ENCODE results near the gene NFASC.

- TF ChIP-seq, protein P1, sequence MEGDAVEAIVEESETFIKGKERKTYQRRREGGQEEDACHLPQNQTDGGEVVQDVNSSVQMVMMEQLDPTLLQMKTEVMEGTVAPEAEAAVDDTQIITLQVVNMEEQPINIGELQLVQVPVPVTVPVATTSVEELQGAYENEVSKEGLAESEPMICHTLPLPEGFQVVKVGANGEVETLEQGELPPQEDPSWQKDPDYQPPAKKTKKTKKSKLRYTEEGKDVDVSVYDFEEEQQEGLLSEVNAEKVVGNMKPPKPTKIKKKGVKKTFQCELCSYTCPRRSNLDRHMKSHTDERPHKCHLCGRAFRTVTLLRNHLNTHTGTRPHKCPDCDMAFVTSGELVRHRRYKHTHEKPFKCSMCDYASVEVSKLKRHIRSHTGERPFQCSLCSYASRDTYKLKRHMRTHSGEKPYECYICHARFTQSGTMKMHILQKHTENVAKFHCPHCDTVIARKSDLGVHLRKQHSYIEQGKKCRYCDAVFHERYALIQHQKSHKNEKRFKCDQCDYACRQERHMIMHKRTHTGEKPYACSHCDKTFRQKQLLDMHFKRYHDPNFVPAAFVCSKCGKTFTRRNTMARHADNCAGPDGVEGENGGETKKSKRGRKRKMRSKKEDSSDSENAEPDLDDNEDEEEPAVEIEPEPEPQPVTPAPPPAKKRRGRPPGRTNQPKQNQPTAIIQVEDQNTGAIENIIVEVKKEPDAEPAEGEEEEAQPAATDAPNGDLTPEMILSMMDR (IDR thresholded peaks at IDR 0.05), result no peak
- no peak for TF ChIP-seq POLR2A (IDR thresholded peaks at IDR 0.05)
- TF ChIP-seq EP300 (IDR thresholded peaks at IDR 0.05), result no peak
- TF ChIP-seq POLR2AphosphoS5 (IDR thresholded peaks at IDR 0.05), result no peak
These were observed 166.9 kb downstream of the NFASC start for GRCh38 chr1:205037539-205037938.

Measured in suprapubic skin (tissue), 4 donors.